Erythroblast (primary cell): ENCODE measurements around the gene AGPAT4.

ENCODE experiments used
- GATA1 ChIP-seq: IDR thresholded peaks from 2 replicates; pipeline ENCODE4 v1.6.1; 2011; ENCODE audit warnings: low read depth, mild to moderate bottlenecking, control low read depth, low read length, moderate library complexity
- POLR2A ChIP-seq: IDR thresholded peaks from 2 replicates; pipeline ENCODE4 v1.6.1; 2011; ENCODE audit warnings: mild to moderate bottlenecking, low read length

DNA sequence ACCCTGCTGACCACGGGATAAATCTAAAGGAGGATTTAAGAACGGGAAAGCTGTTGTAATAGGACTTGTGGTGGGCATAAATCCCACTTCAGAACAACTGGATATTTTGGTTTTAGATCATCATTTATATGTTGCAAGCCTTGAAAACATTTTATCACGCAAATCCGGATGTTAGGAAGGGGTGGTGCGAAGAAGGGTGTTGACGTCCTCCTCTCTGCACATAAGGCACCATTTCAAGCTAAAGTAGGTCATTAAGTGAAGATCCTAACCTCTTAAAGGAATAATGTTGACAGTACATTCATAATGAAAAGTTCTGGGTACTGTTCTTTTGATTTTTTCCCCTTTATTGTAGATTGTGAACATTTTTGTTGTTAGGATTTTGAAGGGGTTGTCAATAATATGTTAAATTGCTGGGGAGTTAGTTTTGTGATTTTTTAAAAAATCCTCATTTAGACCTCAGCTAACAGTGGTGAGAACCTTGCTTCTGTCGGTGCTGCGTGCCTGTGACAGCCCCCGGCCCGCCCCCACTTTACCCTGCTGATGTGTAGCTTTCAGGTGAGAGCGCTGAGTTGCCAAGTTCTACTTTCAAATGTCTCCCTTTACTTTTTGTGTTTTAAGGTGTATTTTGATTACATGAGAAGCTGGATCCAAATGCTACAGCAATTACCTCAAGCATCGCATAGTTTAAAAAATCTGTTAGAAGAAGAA is 193.4 kb downstream of the AGPAT4 start:
- no peak for TF ChIP-seq POLR2A
- no peak for TF ChIP-seq GATA1
